Esophagus mucosa (tissue), 1 donor: ENCODE results near the gene TBC1D22A. TPM values are rescaled to one million over a fixed set of nuclear protein-coding genes. Genes with fewer than 3 reads are reported as not detected.
"Not testable (repeated sequence)": the region's sequence is repeated elsewhere in the genome, so short reads cannot be mapped to it uniquely, and the experiment has no call there.

Source experiments
- ATAC-seq: fragments of 200-7000 bp; cut with Tn5 transposase; one replicate; pipeline ENCODE4 v1.9.1; 2020
- total RNA-seq: library from RNA; stranded (reverse); gene quantifications from one replicate; pipeline ENCODE4 v1.2.4, GENCODE V29; 2023
- donor health status: DM: yes; HTN: yes; CAD: no.

Gene TBC1D22A
- total RNA-seq, 1 donor from 2014 or later = 21.4 TPM

DNA sequence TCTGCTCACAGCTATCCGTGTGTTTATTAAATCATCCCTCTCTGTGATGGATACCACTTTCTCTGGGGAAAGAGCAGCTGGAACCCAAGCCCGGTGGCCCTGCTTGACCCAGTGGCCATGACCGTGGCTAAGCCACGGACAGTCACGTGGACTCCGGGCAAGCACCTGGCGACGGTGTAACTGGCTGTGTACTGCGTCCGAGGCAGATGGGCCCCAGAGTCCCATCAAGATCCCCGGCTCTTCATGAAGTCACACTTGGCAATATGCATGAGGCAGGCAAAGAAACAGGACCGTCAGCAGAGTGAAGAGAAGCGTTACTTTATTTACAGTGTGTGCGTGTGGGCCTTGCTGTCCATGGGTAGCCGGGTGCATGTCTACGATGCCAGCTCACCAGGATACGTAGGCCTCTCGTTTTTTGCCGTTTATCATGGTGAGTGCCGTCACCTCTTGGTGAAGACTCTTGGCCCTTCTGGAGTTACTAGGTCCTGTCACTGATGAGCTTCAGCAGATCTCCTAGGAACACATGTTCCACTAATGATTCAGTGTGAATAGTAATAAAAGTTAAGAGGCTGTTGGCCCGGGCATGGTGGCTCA, 366.3 kb downstream of the TBC1D22A start:
- ATAC-seq = no peak

GRCh38 chr22:47129902-47130635, 367.6 kb downstream of the TBC1D22A start:
- peak; percentile 97 for ATAC-seq

GRCh38 chr22:47130883-47131631, 368.6 kb downstream of the TBC1D22A start:
- no peak for ATAC-seq

DNA sequence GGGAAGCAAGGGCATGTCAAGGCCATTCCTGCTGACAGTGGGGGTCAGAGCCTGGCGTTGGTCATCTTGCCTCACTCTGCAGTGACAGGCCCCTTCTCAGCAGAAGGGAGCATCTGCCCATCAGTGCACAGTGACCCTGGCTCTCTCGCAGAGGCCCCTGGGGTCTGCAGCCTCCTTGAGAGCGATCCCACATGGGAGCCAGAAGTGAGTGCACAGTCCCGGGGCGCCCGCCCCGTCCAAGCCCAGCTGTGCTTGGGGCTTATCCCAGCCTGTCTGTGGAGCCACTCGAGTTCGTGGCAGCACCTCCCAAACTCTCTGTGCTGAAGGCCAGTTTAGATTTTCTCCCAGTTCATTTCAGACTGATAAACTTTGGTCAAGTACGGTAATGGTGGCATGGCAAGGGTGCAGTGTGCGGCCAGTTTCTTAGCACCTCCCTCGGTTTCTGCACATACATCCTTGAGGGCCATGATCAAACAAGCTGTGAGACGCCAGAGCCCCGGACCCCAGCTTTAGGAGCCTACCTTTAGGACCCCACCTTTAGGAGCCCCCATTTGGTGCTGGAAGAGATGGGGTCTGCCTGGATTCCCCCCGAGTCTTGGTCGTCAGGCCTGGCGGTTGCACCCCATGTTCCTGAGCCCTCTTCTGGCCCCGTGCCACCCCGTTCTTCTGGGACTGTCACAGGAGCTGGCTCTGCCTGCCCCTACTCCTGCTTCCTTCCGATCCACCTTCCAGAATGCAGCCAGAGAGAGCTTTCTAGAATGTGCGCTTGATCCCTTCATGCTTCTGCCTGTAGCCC, 369.4 kb downstream of the TBC1D22A start:
- no peak for ATAC-seq

DNA sequence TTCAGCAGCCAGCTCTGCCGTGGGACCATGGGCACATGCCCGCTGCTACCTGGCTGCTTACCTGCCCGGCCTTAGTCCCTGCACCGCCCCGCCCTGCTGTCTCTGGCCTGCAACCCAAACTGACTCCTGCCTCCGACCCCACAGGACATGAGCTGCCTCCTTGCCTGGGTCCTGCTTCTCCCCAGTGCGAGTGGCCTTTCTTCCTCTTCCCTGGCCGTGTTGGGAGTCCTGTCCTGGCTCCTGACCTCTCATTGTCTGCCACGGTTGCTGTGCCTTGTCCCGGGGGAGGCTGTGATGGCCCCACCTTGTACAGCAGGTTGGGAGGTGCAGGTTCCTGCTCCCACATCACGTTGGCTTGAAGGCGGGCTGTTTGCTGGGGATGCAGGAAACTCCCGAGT, 370.0 kb downstream of the TBC1D22A start:
- no peak for ATAC-seq

GRCh38 chr22:47133061-47133969, 370.9 kb downstream of the TBC1D22A start:
- ATAC-seq = no peak

GRCh38 chr22:47134222-47134621, 371.8 kb downstream of the TBC1D22A start:
- ATAC-seq = no peak

DNA sequence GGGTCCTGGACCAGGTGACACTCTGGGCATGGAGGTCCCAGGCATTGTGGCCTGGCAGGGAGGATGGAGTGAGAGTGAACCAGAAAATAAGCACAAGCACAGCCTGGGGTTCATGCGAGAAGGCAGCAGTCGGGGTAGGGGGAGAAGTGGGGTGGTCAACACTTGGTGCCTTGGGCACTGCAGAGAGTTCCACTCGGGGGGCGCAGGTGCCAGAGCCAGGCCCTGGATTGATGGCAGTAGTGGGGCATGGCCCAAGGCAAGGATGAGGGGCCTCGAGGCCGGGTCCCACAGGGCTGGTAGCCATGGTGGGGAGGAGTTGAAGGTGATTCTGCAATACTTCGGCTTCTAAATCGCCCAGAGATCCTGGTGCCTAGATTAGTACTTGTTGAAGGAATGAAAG, 372.9 kb downstream of the TBC1D22A start:
- ATAC-seq = no peak

GRCh38 chr22:47136050-47136449, 373.6 kb downstream of the TBC1D22A start:
- ATAC-seq = no peak

DNA sequence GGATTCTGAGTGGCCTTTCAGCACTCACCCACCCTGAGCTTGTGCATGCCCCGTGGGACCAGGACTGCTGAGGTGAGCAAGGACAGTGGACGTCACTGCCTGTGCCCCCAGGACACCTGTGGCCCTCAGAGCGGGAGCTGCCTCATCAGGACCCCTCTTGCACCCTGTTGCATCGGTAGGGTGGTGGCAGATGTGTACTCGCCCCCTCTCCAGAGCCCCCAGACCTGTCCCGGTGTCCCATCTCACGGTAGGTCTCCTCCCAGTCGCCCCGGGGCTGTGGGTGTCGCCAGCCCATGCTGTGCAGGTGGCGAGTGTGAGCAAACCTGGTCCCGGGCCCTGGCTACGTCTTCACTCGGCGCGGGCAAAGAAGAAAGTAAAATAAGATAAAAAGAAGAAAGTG, 374.2 kb downstream of the TBC1D22A start:
- no peak for ATAC-seq

DNA sequence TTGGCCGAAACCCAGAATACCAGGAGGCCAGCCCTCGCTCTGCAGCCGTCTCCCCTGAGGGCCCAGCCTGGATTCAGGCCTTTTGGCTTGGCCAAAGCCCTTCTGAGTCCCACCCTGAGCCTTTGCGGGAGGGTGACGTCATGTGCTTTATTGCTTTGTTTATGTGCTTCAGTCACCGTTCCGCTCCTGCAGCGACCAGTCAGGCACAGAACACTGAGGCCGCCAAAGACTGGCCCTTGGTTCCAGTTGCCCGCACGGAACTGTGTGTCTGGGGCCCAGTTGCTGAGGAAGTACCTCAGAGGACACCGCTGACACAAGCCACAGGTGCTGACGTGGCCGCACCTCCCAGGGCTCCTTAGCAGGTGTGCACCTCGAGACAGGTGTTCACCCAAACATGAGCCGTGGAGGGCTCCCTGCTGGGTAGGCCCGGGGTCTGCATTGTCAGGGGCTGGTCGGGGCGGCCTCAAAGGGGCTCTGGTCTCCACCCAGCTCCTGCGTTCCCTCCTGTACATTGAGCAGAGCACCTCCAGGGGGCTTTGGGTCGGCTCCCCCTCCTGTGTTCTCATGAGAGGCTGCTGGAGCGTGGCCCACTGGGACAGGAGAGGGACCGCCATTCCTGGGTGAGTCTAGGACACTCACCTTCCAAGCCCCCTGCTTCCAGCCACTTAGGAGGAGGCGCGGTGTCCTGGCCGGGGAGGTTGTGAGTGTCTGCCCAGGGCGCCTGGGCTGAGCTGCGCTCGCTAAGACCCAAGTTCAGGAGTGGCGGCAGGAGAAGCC, 376.8 kb downstream of the TBC1D22A start:
- no peak for ATAC-seq

DNA sequence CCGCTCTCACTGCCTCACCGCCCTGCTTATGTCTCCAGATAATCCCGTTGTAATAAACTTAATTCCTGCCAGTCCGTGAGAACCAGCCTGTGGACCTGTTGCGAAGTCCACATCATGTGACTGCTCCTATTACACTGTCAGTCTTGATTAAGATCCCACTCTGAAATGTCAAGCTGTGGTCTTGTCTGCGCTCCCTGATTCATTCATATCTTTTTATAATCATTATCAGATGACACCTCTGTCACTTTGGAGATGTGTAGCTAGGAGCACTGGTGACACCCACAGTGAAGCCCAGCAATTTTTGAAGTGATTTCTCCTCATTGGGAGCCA, 377.3 kb downstream of the TBC1D22A start:
- ATAC-seq = no peak

DNA sequence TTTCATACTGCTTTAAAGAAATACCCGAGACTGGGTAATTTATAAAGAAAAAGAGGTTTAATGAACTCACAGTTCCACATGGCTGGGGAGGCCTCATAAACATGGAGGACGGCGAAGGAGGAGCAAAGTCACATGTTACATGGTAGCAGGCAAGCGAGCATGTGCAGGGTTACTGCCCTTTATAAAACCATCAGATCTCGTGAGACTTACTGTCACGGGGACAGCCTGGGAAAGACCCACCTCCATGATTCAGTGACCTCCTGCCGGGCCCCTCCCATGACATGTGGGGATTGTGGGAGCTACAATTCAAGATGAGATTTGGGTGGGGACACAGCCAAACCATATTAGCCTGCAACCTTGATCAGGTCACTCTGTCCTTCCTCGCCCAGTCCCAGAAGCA, 378.5 kb downstream of the TBC1D22A start:
- ATAC-seq = not testable (repeated sequence)

DNA sequence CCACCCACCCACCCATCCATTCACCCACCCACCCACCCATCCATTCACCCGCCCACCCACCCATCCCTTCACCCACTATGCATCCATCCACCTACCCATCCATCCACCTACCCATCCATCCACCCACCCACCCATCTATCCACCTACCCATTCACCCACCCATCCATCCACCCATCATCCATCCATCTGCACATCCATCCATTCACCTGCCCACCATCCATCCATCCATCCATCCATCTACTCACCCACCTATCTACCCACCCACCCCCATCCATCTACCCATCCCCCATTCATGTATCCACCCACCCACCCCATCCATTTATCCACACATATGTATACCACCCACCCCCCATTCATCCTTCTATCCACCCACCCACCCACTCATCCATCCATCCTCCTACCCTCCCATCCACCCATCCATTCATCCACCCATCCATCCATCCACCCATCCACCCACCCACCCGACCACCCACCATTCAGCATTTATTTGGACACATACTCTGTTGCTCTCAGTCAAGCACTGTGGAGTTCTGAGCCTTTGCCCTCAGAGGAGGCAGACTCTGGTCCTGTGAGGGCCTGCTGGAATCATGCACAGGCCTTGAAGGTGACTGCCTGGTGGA, 380.1 kb downstream of the TBC1D22A start:
- ATAC-seq = no peak

DNA sequence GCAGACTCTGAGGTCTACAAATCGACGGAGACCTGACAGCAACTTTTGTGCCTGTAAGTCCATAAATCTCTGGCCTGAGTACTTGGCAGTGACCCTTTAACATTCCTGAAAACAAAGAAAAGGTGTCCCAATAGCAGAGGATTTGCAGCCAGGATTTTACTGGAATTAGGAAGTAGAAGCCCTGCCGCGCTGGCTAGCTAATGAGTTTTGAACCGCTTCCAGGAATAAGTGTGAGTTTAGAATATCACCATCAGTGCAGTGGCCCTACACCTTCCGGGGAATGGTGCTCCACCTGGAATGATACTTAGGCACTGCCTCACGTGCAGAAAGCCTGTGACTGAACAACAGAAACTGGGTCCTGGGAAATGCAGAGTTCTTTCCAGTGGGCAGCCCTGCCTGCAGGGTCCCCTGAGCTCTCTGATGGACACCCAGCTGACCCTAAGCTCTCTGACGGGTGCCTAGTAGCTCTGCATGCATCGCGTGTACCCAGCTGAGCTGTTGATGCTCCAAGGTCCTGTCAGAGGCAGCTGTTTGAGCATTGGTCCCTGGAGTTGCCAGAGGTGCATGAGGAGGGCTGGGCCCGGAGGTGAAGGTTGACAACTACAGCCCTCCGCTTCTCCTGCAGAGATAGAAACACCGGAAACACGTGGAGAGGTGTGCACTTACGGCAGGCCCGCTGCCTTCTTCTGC, 380.9 kb downstream of the TBC1D22A start:
- peak; percentile 25 for ATAC-seq

DNA sequence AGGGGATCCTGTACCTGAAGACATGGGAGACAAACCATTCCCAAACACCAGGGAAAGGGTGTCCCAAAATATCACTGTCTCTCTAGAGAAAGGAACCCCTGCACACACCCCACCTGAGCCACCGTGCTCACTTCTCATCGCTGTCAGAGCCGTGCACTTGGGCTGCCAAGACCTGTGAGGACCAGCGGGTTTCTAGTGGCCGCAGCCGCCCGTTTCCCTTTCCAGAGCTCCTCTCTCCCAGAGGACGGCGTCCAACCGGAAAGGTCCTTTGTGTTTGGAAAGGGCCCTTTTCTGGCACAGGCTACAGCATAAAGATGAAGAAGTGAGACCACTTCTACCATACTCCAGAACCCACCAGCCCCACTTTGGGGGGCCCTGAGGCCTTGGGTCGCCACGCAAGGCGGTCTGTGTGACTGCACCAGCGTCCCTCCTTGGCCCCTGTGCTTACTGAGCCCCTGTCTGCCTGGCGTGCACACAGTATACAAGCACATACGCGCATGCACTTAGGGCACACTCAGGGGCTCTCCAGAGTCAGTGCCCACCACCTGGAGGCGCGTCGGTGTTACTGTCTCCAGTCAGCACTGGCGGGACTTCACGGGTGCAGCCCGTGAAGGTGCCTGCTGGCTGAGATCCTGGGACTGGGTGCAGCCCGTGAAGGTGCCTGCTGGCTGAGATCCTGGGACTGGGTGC, 381.8 kb downstream of the TBC1D22A start:
- ATAC-seq = peak; percentile 67

- peak; percentile 58 for ATAC-seq
These were observed 382.5 kb downstream of the TBC1D22A start for GRCh38 chr22:47144791-47145425.

GRCh38 chr22:47145883-47146282, 383.4 kb downstream of the TBC1D22A start:
- no peak for ATAC-seq

GRCh38 chr22:47146391-47146790, 383.9 kb downstream of the TBC1D22A start:
- ATAC-seq = no peak
